Body of pancreas (tissue), 4 donors: ENCODE measurements around the gene ARHGEF40. TPM values are rescaled to one million over a fixed set of nuclear protein-coding genes. Genes with fewer than 3 reads are reported as not detected.
A peak's percentile ranks its signal among the peaks of the same experiment; 100 is the strongest.

Experiments
- ATAC-seq: fragments of 150-250 bp; one replicate; pipeline ENCODE4 v1.9.1; 2016
- DNase-seq, 4 donors: peaks; one replicate each; pipeline ENCODE4 v3.0.0-alpha.2; 2019
- H3K27ac ChIP-seq, 4 donors: fragments of 200-600 bp; sonication (generic); 1 replicate in 3 of 4; 2 replicates in 1 of 4; pipeline versions ENCODE4 v1.5.1 to v1.6.1; 2016 to 2019; ENCODE audit warnings: mild to moderate bottlenecking in 1 of 4, mixed read lengths in 1 of 4, moderate library complexity in 1 of 4
- H3K27me3 ChIP-seq, 2 donors: fragments of 200-600 bp; sonication (generic); one replicate each; pipeline ENCODE4 v1.6.0; 2016; ENCODE audit warnings: mild to moderate bottlenecking in 1 of 2
- H3K36me3 ChIP-seq, 2 donors: fragments of 200-600 bp; sonication (generic); replicated peaks in 1 of 2; 2 replicates each; pipeline ENCODE4 v1.5.1; 2016; ENCODE audit warnings: low read depth in 2 of 2; ENCODE audit not compliant: insufficient read depth in 1 of 2
- H3K4me1 ChIP-seq: fragments of 200-600 bp; sonication (generic); one replicate; pipeline ENCODE4 v1.6.0; 2016
- H3K4me3 ChIP-seq, 2 donors: fragments of 200-600 bp; sonication (generic); 1 replicate in 1 of 2; 2 replicates in 1 of 2; pipeline ENCODE4 v1.5.1; 2016 to 2019
- H3K9me3 ChIP-seq, 3 donors: fragments of 200-600 bp; sonication (generic); 1 replicate in 2 of 3; 2 replicates in 1 of 3; pipeline ENCODE4 v1.5.1; 2016
- POLR2A ChIP-seq, 3 donors: fragments of 450-650 bp; IDR thresholded peaks; one replicate each; pipeline ENCODE4 v1.6.1; 2016; ENCODE audit warnings: antibody characterized with exemption in 3 of 3, mild to moderate bottlenecking in 2 of 3
- WGBS, 2 donors: methylation state at CpG; one replicate each; pipeline ENCODE4 v1.1.5; 2017; 5-methylcytosine and 5-hydroxymethylcytosine counted together
- intact Hi-C: fragments of 100-400 bp; cut with DNase I; formaldehyde crosslinking; loops from one replicate; pipeline ENCODE4 v1.15.1; 2023
- total RNA-seq, 2 donors: library from RNA; depleted of rRNA; stranded (reverse); fragments of >200 nt; gene quantifications; one replicate each; pipeline ENCODE4 v1.1.0, GENCODE V29; 2016
- TF ChIP-seq, protein P1 (sequence below), 7 experiments: fragments of 450-650 bp in 4 of 7; fragments of 200-600 bp in 3 of 7; sonication (generic) in 3 of 7; IDR thresholded peaks; one replicate each; pipeline ENCODE4 v1.5.1; 2016 to 2019; ENCODE audit warnings: antibody characterized with exemption in 7 of 7

Gene ARHGEF40
- total RNA-seq, 2 donors from 2014 or later = 58.4 to 142 TPM

DNA sequence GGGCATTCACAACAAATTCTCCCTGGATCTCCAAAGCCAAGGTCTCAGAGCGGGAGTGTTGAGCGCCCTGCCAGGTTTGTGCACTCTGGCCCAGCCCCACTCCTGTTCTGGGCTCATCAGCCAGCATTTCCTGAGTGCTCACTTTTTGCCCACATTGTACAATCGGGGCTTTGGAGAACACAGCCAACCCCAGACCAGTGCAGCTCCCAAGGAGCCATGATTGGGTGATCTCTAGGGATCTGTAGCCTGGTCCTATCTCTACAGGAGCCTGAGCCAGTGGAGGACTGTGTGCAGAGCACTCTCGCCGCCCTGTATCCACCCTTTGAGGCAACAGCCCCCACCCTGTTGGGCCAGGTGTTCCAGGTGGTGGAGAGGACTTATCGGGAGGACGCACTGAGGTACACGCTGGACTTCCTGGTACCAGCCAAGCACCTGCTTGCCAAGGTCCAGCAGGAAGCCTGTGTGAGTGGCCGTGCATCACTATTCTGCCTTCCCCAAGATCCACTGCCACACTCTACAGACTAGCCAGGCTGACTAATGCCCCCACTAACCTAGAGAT is 2.8 kb downstream of the ARHGEF40 start:
- intact Hi-C loops = no loop called here
- H3K9me3 ChIP-seq = no peaks in the 10 kb centered on the region
- peaks cover 0 to 2% of the 10 kb centered on the region in 2 donors for H3K36me3 ChIP-seq
- no peaks in the 10 kb centered on the region for H3K27me3 ChIP-seq
- no peak overlapping the region for H3K4me3 ChIP-seq
- DNase-seq (peak in 2 of 4 donors; percentile 32 to 61), ATAC-seq (no peak)
- WGBS, 2 donors = 61 to 90% methylated on average over 8 to 9 of the region's 9 CpGs
- H3K27ac ChIP-seq = peak overlapping the region in 3 of 4 donors; percentile 4 to 90 (median 84)
- peaks cover 34% of the 10 kb centered on the region for H3K4me1 ChIP-seq
- TF ChIP-seq, protein P1, sequence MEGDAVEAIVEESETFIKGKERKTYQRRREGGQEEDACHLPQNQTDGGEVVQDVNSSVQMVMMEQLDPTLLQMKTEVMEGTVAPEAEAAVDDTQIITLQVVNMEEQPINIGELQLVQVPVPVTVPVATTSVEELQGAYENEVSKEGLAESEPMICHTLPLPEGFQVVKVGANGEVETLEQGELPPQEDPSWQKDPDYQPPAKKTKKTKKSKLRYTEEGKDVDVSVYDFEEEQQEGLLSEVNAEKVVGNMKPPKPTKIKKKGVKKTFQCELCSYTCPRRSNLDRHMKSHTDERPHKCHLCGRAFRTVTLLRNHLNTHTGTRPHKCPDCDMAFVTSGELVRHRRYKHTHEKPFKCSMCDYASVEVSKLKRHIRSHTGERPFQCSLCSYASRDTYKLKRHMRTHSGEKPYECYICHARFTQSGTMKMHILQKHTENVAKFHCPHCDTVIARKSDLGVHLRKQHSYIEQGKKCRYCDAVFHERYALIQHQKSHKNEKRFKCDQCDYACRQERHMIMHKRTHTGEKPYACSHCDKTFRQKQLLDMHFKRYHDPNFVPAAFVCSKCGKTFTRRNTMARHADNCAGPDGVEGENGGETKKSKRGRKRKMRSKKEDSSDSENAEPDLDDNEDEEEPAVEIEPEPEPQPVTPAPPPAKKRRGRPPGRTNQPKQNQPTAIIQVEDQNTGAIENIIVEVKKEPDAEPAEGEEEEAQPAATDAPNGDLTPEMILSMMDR (IDR thresholded peaks at IDR 0.05) = no peak
- TF ChIP-seq POLR2A (IDR thresholded peaks at IDR 0.05) = no peak

DNA sequence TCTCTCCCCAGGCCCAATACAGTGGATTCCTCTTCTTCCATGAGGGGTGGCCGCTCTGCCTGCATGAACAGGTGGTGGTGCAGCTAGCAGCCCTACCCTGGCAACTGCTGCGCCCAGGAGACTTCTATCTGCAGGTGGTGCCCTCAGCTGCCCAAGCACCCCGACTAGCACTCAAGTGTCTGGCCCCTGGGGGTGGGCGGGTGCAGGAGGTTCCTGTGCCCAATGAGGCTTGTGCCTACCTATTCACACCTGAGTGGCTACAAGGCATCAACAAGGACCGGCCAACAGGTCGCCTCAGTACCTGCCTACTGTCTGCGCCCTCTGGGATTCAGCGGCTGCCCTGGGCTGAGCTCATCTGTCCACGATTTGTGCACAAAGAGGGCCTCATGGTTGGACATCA is 3.8 kb downstream of the ARHGEF40 start:
- WGBS, 2 donors = 89 to 94% methylated on average over 5 to 9 of the region's 9 CpGs
- H3K27me3 ChIP-seq = no peaks in the 10 kb centered on the region
- peaks cover 4 to 7% of the 10 kb centered on the region in 2 donors for H3K36me3 ChIP-seq
- H3K4me3 ChIP-seq = no peak overlapping the region
- no peak overlapping the region for H3K27ac ChIP-seq
- intact Hi-C loops = no loop called here
- ATAC-seq (no peak), DNase-seq (no peak)
- peaks cover 27% of the 10 kb centered on the region for H3K4me1 ChIP-seq
- H3K9me3 ChIP-seq = no peaks in the 10 kb centered on the region
- TF ChIP-seq, protein P1 (IDR thresholded peaks at IDR 0.05) = no peak
- TF ChIP-seq POLR2A (IDR thresholded peaks at IDR 0.05) = no peak

DNA sequence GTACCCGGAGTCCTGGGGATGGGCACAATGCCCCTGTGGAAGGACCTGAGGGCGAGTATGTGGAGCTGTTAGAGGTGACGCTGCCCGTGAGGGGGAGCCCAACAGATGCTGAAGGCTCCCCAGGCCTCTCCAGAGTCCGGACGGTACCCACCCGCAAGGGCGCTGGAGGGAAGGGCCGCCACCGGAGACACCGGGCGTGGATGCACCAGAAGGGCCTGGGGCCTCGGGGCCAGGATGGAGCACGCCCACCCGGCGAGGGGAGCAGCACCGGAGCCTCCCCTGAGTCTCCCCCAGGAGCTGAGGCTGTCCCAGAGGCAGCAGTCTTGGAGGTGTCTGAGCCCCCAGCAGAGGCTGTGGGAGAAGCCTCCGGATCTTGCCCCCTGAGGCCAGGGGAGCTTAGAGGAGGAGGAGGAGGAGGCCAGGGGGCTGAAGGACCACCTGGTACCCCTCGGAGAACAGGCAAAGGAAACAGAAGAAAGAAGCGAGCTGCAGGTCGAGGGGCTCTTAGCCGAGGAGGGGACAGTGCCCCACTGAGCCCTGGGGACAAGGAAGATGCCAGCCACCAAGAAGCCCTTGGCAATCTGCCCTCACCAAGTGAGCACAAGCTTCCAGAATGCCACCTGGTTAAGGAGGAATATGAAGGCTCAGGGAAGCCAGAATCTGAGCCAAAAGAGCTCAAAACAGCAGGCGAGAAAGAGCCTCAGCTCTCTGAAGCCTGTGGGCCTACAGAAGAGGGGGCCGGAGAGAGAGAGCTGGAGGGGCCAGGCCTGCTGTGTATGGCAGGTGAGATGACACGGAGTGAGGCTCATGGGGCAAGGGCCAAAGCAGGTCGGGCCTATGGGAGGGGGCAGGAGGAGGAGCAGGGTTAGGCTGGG is 4.5 kb downstream of the ARHGEF40 start:
- intact Hi-C loops = no loop called here
- no peak overlapping the region for H3K27ac ChIP-seq
- peaks cover 20% of the 10 kb centered on the region for H3K4me1 ChIP-seq
- H3K9me3 ChIP-seq = no peaks in the 10 kb centered on the region
- ATAC-seq = no peak
- DNase-seq = no peak
- peaks cover 4 to 14% of the 10 kb centered on the region in 2 donors for H3K36me3 ChIP-seq
- TF ChIP-seq, protein P1 (IDR thresholded peaks at IDR 0.05) = no peak
- no peak for TF ChIP-seq POLR2A (IDR thresholded peaks at IDR 0.05)
- WGBS, 2 donors = 79 to 84% methylated on average over 19 to 26 of the region's 26 CpGs
- H3K27me3 ChIP-seq = no peaks in the 10 kb centered on the region
- H3K4me3 ChIP-seq = no peak overlapping the region

DNA sequence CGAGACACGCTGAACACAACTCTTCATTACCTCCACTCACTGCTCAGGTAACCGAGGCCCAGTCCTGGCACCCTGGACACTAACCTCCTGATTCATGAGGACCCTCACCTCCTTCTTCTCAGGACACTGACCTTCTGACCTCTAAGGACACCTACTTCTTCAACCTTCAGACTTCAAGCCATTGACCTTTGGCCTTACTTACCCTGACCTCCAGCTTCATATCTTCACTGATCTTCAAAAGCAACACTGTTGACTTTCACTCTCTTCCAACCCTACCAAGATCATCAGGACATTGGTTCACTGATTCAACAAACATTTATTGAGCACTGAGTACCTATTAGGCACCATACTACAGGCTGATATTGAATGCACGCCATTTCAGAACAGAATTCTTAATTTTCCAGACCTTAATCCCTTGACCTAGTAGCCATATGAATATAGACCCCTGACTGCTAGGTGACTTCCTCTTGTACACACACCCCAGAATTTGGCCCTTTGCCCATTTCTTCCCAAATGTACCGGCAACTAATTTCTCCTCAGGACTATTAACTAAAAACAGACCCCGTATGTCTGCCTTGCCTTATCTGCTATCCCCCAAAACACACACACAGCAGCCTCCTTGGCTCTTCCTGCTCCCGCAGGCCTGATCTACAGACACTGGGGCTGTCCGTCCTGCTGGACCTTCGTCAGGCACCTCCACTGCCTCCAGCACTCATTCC is 5.8 kb downstream of the ARHGEF40 start:
- peaks cover 17% of the 10 kb centered on the region for H3K4me1 ChIP-seq
- intact Hi-C loops = no loop called here
- peaks cover 4 to 18% of the 10 kb centered on the region in 2 donors for H3K36me3 ChIP-seq
- ATAC-seq (no peak), DNase-seq (no peak)
- H3K9me3 ChIP-seq = no peaks in the 10 kb centered on the region
- WGBS, 2 donors = 85% methylated on average over 9 of the region's 9 CpGs
- TF ChIP-seq POLR2A (IDR thresholded peaks at IDR 0.05) = no peak
- TF ChIP-seq, protein P1 (IDR thresholded peaks at IDR 0.05) = no peak
- H3K27ac ChIP-seq = no peak overlapping the region
- no peak overlapping the region for H3K4me3 ChIP-seq
- H3K27me3 ChIP-seq = no peaks in the 10 kb centered on the region
